ENCODE measurements around the gene VPS13D. TPM values are rescaled to one million over a fixed set of nuclear protein-coding genes. Genes with fewer than 3 reads are reported as not detected.
A peak's percentile ranks its signal among the peaks of the same experiment; 100 is the strongest.

Gene VPS13D
- total RNA-seq, 4 donors from 2014 or later: 60.9 to 91.6 (median 71.6) TPM

- Histone ChIP-seq H3K27me3 (no peaks in the 10 kb centered on the region), H3K4me3 (no peak overlapping the region), H3K36me3 (no peaks in the 10 kb centered on the region), H3K4me1 (peaks cover 0 to 3% of the 10 kb centered on the region in 2 donors), H3K27ac (peak overlapping the region in 3 of 4 donors; percentile 8 to 27 (median 15)), H3K9me3 (no peaks in the 10 kb centered on the region)
- in situ Hi-C loops (cut with MboI; ENCODE audit: low sequenced_read_pairs in 4 of 4) (loop anchor here in 2 of 4 donors (5.0 to 25.0 kb wide), 3 partner anchors 81 to 371 kb away; partner anchors contain the start of gene NPPA (in 1 of the 2)), intact Hi-C loops (cut with DNase I; ENCODE audit: low total_unique reads) (no loop called here)
- no peak for DNase-seq
- peak; percentile 6 to 10 for ATAC-seq
- TF ChIP-seq POLR2A (IDR thresholded peaks at IDR 0.05): no peak
- TF ChIP-seq CTCF (IDR thresholded peaks at IDR 0.05 in 4 of 5, conservative IDR thresholded peaks at IDR 0.05 in 1 of 5): no peak
These were observed 21.6 kb upstream of the VPS13D start for GRCh38 chr1:12208271-12208670.

GRCh38 chr1:12208764-12209494 is 20.9 kb upstream of the VPS13D start:
- Histone ChIP-seq H3K9me3 (no peaks in the 10 kb centered on the region), H3K36me3 (no peaks in the 10 kb centered on the region), H3K4me1 (peaks cover 0 to 3% of the 10 kb centered on the region in 2 donors), H3K4me3 (no peak overlapping the region), H3K27me3 (no peaks in the 10 kb centered on the region), H3K27ac (peak overlapping the region in 1 of 4 donors; percentile 8)
- intact Hi-C loops (cut with DNase I; ENCODE audit: low total_unique reads) (loop anchor here (1.0 kb wide), 1 partner anchor 85 kb away; no protein-coding TSS in a partner anchor), in situ Hi-C loops (cut with MboI; ENCODE audit: low sequenced_read_pairs in 4 of 4) (loop anchor here in 2 of 4 donors (5.0 to 25.0 kb wide), 3 partner anchors 82 to 372 kb away; partner anchors contain the start of gene NPPA (in 1 of the 2))
- ATAC-seq: peak; percentile 90 to 91
- TF ChIP-seq POLR2A (IDR thresholded peaks at IDR 0.05): no peak
- TF ChIP-seq CTCF (IDR thresholded peaks at IDR 0.05 in 4 of 5, conservative IDR thresholded peaks at IDR 0.05 in 1 of 5): peak; percentile 93 to 96 (median 96)
- DNase-seq: peak; percentile 57 to 79

- intact Hi-C loops (cut with DNase I; ENCODE audit: low total_unique reads) (loop anchor here (1.0 kb wide), 1 partner anchor 85 kb away; no protein-coding TSS in a partner anchor), in situ Hi-C loops (cut with MboI; ENCODE audit: low sequenced_read_pairs in 4 of 4) (loop anchor here in 2 of 4 donors (5.0 to 25.0 kb wide), 3 partner anchors 82 to 372 kb away; partner anchors contain the start of gene NPPA (in 1 of the 2))
- Histone ChIP-seq H3K4me1 (peaks cover 0 to 3% of the 10 kb centered on the region in 2 donors), H3K9me3 (no peaks in the 10 kb centered on the region), H3K27ac (no peak overlapping the region), H3K4me3 (no peak overlapping the region), H3K36me3 (no peaks in the 10 kb centered on the region), H3K27me3 (no peaks in the 10 kb centered on the region)
- TF ChIP-seq CTCF (IDR thresholded peaks at IDR 0.05 in 4 of 5, conservative IDR thresholded peaks at IDR 0.05 in 1 of 5) (no peak), POLR2A (IDR thresholded peaks at IDR 0.05) (no peak)
- no peak for DNase-seq
- ATAC-seq: no peak
These were observed 20.4 kb upstream of the VPS13D start for GRCh38 chr1:12209495-12209832.

- Histone ChIP-seq H3K4me1 (no peaks in the 10 kb centered on the region), H3K27me3 (no peaks in the 10 kb centered on the region), H3K9me3 (no peaks in the 10 kb centered on the region), H3K4me3 (no peak overlapping the region), H3K27ac (no peak overlapping the region), H3K36me3 (no peaks in the 10 kb centered on the region)
- no peak for ATAC-seq
- TF ChIP-seq POLR2A (IDR thresholded peaks at IDR 0.05) (no peak), CTCF (IDR thresholded peaks at IDR 0.05 in 4 of 5, conservative IDR thresholded peaks at IDR 0.05 in 1 of 5) (no peak)
- no peak for DNase-seq
- in situ Hi-C loops (cut with MboI; ENCODE audit: low sequenced_read_pairs in 4 of 4): loop anchor here in 2 of 4 donors (10.0 to 25.0 kb wide), 2 partner anchors 59 to 378 kb away; partner anchors contain the start of gene NPPA (in 1 of the 2)
- intact Hi-C loops (cut with DNase I; ENCODE audit: low total_unique reads): no loop called here
These were observed 14.5 kb upstream of the VPS13D start for GRCh38 chr1:12215118-12215961.
